Activated CD4-positive, alpha-beta memory T cell treated with anti-CD3 and anti-CD28 coated beads for 36 hours (primary cell): ENCODE data around the gene FOXE3. TPM values are rescaled to one million over a fixed set of nuclear protein-coding genes. Genes with fewer than 3 reads are reported as not detected.
A peak's percentile ranks its signal among the peaks of the same experiment; 100 is the strongest.

ENCODE experiments used
- CTCF ChIA-PET: fragments of 350-600 bp; sonication (Branson Sonifier 250); formaldehyde crosslinking; loops from one replicate; lab custom pipeline; 2021; ENCODE audit warnings: antibody characterized with exemption, inconsistent platforms; lab: Charles Lee
- POLR2A ChIA-PET: fragments of 350-600 bp; sonication (Branson Sonifier 250); formaldehyde crosslinking; loops from one replicate; lab custom pipeline; 2021; ENCODE audit warnings: antibody characterized with exemption; lab: Charles Lee
- DNase-seq: peaks from one replicate; pipeline ENCODE4 v3.0.0-alpha.2; 2020
- H3K27ac Mint-ChIP-seq: one replicate; pipeline ENCODE4 v1.8.0; 2021; ENCODE audit warnings: mixed read lengths
- H3K27me3 Mint-ChIP-seq: one replicate; pipeline ENCODE4 v1.8.0; 2021; ENCODE audit warnings: mixed read lengths
- H3K36me3 Mint-ChIP-seq: one replicate; pipeline ENCODE4 v1.8.0; 2021; ENCODE audit warnings: mixed read lengths
- H3K4me1 Mint-ChIP-seq: one replicate; pipeline ENCODE4 v1.8.0; 2021; ENCODE audit warnings: low read depth, mixed read lengths
- H3K4me3 Mint-ChIP-seq: one replicate; pipeline ENCODE4 v1.8.0; 2021; ENCODE audit warnings: mild to moderate bottlenecking, mixed read lengths
- H3K9me3 Mint-ChIP-seq: one replicate; pipeline ENCODE4 v1.8.0; 2021; ENCODE audit warnings: mixed read lengths
- intact Hi-C: fragments of 100-400 bp; cut with micrococcal nuclease; formaldehyde crosslinking; loops from one replicate; pipeline ENCODE4 v1.15.1; 2023
- total RNA-seq, 2 experiments: library from RNA; stranded (reverse); gene quantifications; one replicate each; pipeline ENCODE4 v1.2.3, GENCODE V29; 2021

Gene FOXE3
- total RNA-seq, 2 experiments from 2014 or later = not detected

DNA sequence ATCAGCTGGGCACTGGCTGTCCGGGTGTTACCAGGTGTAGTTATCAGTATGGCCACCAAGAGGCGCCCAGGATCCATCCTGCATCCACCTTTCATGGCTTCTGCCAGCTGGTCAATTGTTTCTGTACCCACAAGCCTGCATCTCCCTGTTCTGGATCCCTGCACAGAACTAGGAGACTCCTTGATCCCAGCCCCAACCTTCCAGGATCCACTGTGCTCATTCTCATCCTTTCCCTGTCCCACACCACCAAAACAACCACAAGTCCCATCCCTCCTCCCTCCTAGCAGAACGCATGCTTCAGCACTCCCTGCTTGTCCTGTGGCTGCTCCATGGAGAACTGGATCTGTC lies 27.2 kb upstream of the FOXE3 start:
- H3K9me3 Mint-ChIP-seq = no peaks in the 10 kb centered on the region
- no peaks in the 10 kb centered on the region for H3K4me1 Mint-ChIP-seq
- ChIA-PET CTCF (interaction anchor here (0.7 to 5.4 kb wide), 19 partner anchors 8 to 366 kb away, joined by 3 to 51 read pairs (median 6); partner anchors contain the start of gene FOXD2), POLR2A (interaction anchor here (1.0 kb wide), 1 partner anchor 9 kb away, joined by 3 read pairs; no protein-coding TSS in a partner anchor)
- no peaks in the 10 kb centered on the region for H3K36me3 Mint-ChIP-seq
- no peaks in the 10 kb centered on the region for H3K27me3 Mint-ChIP-seq
- H3K27ac Mint-ChIP-seq = no peak overlapping the region
- peak; percentile 71 for DNase-seq
- H3K4me3 Mint-ChIP-seq = no peak overlapping the region
- intact Hi-C loops = loop anchor here (2.0 kb wide), 3 partner anchors 48 to 338 kb away; no protein-coding TSS in a partner anchor

DNA sequence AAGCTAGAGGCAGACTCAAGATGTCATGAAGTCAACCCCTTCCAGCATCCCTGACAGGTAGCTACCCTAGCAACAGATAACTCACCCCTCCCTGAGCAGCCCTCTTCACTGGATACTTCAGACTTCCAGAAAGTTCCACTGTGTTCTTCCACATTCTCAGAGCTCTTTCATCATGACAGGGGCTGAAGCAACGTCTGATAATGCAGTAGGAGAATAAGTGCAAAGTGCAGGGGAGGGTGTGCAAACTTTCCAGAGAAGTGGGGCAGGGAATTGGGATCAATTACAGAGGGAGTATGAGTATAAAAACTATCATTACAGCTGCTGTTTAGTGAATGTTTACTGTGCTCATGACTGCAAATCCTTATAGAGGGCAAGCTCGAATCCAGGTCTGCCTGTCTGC lies 26.4 kb upstream of the FOXE3 start:
- no peaks in the 10 kb centered on the region for H3K36me3 Mint-ChIP-seq
- intact Hi-C loops = loop anchor here (2.0 kb wide), 3 partner anchors 47 to 337 kb away; no protein-coding TSS in a partner anchor
- POLR2A ChIA-PET = interaction anchor here (1.0 kb wide), 1 partner anchor 8 kb away, joined by 3 read pairs; no protein-coding TSS in a partner anchor
- H3K9me3 Mint-ChIP-seq = no peaks in the 10 kb centered on the region
- H3K4me1 Mint-ChIP-seq = no peaks in the 10 kb centered on the region
- CTCF ChIA-PET = interaction anchor here (0.6 to 5.4 kb wide), 11 partner anchors 16 to 365 kb away, joined by 3 to 51 read pairs (median 10); partner anchors contain the start of gene FOXD2
- H3K4me3 Mint-ChIP-seq = no peak overlapping the region
- DNase-seq = no peak
- H3K27me3 Mint-ChIP-seq = no peaks in the 10 kb centered on the region
- H3K27ac Mint-ChIP-seq = no peak overlapping the region

DNA sequence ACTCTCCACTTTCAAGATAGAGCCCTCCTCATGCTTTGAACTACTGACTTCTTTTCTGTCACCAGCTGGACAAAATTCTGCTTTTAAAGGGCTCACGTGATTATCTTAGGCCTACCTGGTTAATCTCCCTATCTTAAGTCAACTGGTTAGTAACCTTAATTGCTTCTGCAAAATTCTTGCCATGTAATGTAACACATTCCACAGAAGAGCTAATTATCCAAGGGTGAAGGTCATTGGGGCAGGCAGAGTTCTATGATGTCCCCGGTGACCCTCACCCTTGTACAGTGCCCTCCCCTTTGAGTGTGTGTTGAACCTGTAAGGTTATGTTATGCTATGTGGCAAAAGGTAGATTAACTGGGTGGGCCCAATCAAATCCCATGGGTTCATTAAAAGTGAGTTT lies 25.2 kb upstream of the FOXE3 start:
- intact Hi-C loops = no loop called here
- Mint-ChIP-seq H3K4me1 (no peaks in the 10 kb centered on the region), H3K4me3 (no peak overlapping the region), H3K36me3 (no peaks in the 10 kb centered on the region), H3K27me3 (peaks cover 2% of the 10 kb centered on the region), H3K27ac (no peak overlapping the region), H3K9me3 (no peaks in the 10 kb centered on the region)
- ChIA-PET CTCF (interaction anchor here (0.8 to 5.4 kb wide), 5 partner anchors 24 to 364 kb away, joined by 3 to 51 read pairs (median 10); no protein-coding TSS in a partner anchor), POLR2A (no interaction called here)
- DNase-seq = no peak

DNA sequence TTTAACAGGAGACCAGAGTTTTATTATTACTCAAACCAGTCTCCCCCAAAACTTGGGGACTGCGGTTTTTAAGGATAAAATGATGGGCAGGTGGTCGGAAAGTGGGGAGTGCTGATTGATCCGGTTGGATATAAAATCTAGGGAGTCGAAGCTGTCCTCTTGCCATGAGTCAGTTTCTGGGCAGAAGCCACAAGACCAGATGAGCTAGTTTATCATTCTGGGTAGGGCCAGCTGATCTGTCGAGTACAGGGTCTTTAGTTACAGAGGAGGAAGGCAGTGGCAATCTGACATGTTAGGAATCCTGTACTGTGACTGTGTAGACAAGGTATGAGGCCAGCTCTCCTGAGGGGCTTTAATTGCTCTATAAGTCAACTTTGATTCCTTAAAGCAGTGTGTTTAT lies 22.9 kb upstream of the FOXE3 start:
- H3K4me1 Mint-ChIP-seq = no peaks in the 10 kb centered on the region
- no peak overlapping the region for H3K27ac Mint-ChIP-seq
- ChIA-PET POLR2A (no interaction called here), CTCF (interaction anchor here (1.2 kb wide), 1 partner anchor 44 kb away, joined by 3 read pairs; the partner anchor contains the start of gene FOXD2)
- DNase-seq = no peak
- peaks cover 2% of the 10 kb centered on the region for H3K27me3 Mint-ChIP-seq
- no peaks in the 10 kb centered on the region for H3K9me3 Mint-ChIP-seq
- intact Hi-C loops = no loop called here
- no peaks in the 10 kb centered on the region for H3K36me3 Mint-ChIP-seq
- no peak overlapping the region for H3K4me3 Mint-ChIP-seq

DNA sequence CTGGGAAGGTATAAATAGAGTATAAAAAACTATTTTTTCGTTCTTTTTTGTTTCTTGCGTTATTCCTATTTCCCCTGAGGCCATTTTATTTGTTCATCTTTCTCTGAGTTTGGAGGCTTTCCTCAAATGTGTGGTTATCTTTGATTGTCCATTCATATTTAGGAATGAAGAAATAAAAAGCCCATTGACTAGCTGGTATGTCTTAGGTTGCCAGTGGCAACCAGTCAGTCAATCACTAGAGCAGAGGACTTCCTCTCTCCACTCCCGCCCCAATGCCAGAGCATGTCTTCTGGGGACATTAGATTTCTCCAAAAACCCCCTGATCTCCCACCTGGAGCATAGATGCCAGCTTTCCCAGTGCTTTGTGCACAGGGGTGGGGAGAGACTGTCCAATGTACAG lies 20.7 kb upstream of the FOXE3 start:
- no peaks in the 10 kb centered on the region for H3K9me3 Mint-ChIP-seq
- no peak overlapping the region for H3K4me3 Mint-ChIP-seq
- DNase-seq = no peak
- H3K36me3 Mint-ChIP-seq = no peaks in the 10 kb centered on the region
- intact Hi-C loops = no loop called here
- ChIA-PET CTCF (no interaction called here), POLR2A (no interaction called here)
- H3K27ac Mint-ChIP-seq = no peak overlapping the region
- H3K27me3 Mint-ChIP-seq = peaks cover 3% of the 10 kb centered on the region
- H3K4me1 Mint-ChIP-seq = no peaks in the 10 kb centered on the region

DNA sequence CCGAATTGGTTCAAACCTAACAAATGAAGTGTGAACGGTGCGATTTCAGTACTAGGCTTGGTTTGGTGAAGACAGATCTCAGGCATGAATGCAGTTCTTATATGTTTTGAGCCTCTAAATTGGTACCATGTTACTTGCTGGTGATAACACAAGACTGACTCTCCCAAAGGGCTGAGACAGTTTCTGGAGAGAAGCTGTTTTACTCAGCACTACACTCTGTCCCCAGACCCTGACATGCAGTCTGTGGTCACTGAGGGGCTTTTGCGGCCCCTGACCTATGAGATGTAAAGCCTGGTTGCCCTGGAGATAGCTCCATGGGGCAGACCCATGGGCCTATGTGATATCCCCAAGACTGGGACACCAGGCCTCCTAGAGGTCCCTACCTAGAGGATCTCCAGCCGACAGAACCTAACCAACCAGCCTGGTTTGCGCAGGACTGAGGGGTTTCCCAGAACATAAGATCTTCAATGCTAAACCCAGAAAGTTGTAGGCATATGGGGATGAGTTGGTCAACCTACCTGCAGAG lies 19.4 kb upstream of the FOXE3 start:
- intact Hi-C loops = no loop called here
- ChIA-PET CTCF (interaction anchor here (0.9 to 2.1 kb wide), 5 partner anchors 8 to 313 kb away, joined by 3 to 9 read pairs (median 4); no protein-coding TSS in a partner anchor), POLR2A (no interaction called here)
- H3K27ac Mint-ChIP-seq = no peak overlapping the region
- no peaks in the 10 kb centered on the region for H3K4me1 Mint-ChIP-seq
- H3K36me3 Mint-ChIP-seq = no peaks in the 10 kb centered on the region
- no peak overlapping the region for H3K4me3 Mint-ChIP-seq
- H3K9me3 Mint-ChIP-seq = no peaks in the 10 kb centered on the region
- peaks cover 3% of the 10 kb centered on the region for H3K27me3 Mint-ChIP-seq
- no peak for DNase-seq

DNA sequence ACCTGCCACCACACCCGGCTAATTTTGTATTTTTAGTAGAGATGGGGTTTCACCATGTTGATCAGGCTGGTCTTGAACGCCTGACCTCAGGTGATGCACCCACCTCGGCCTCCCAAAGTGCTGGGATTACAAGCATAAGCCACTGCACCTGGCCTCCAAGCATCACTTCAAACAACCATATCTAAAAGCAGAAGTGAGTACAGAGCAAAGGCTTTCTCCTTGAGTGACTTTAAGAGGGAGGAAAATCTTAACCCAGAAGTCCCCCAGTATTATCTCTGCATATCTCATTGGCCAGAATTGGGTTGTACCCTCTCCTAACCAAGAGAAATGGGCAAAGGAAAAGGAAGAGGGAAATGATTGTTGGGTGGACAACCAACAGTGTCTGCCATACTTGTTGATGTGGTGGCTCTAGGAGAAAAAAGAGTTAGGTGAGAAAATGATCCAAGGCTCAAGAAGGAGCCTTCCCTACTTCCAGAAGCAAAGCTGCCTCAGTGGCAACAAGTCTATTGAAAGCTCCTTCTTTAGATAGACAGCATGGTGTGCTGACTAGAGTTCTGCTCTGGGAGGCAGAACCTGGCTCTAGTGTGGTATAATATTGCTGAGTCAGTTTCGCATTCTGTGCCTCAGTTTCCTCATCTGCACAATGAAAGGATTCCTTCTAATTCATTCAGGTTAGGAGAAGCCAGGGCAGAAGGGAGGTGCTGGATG lies 16.8 kb upstream of the FOXE3 start:
- Mint-ChIP-seq H3K36me3 (no peaks in the 10 kb centered on the region), H3K27ac (no peak overlapping the region), H3K27me3 (peaks cover 6% of the 10 kb centered on the region), H3K4me1 (no peaks in the 10 kb centered on the region), H3K9me3 (no peaks in the 10 kb centered on the region), H3K4me3 (no peak overlapping the region)
- intact Hi-C loops = no loop called here
- POLR2A ChIA-PET = no interaction called here
- CTCF ChIA-PET = interaction anchor here (1.5 kb wide), 1 partner anchor 38 kb away, joined by 3 read pairs; the partner anchor contains the start of gene FOXD2
- DNase-seq = no peak

DNA sequence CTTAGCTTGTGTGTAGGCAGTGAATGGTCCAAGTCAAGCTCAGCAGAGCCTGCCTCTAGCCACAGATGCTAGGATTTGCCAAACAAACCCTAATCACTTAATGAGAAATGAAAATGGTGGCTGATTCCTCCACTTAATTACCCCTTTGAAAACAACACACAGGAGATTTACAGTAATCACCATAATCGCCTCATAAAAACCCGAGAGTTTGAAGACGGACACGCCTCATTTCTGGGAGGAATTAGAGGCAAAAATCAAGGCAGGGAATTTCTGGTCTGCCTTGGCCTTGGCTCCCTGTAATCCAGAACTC lies 16.3 kb upstream of the FOXE3 start:
- H3K4me1 Mint-ChIP-seq = no peaks in the 10 kb centered on the region
- H3K4me3 Mint-ChIP-seq = no peak overlapping the region
- intact Hi-C loops = no loop called here
- H3K9me3 Mint-ChIP-seq = no peaks in the 10 kb centered on the region
- DNase-seq = no peak
- peaks cover 6% of the 10 kb centered on the region for H3K27me3 Mint-ChIP-seq
- CTCF ChIA-PET = no interaction called here
- H3K36me3 Mint-ChIP-seq = no peaks in the 10 kb centered on the region
- POLR2A ChIA-PET = no interaction called here
- H3K27ac Mint-ChIP-seq = no peak overlapping the region

DNA sequence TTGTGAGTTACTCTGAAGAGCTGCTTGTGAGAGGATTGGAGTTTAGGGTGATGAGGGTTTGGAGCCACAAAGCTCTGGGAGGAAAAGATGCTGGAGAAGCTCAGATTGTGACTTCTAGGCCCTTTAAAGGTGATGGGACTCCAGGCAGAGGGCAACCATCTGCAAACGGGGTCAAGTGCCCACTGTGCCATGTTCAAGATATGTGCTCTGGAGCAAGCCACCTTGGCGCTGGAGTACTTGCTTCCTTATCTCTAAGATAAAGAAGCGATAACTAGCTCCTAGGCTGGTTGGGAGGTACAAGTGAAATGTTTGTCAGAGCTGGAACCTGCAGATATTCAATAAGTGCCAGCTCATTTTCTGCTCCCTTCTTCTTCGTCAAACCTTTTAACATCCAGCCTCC lies 14.3 kb upstream of the FOXE3 start:
- POLR2A ChIA-PET = no interaction called here
- Mint-ChIP-seq H3K27me3 (peaks cover 8% of the 10 kb centered on the region), H3K9me3 (no peaks in the 10 kb centered on the region), H3K4me1 (no peaks in the 10 kb centered on the region), H3K36me3 (no peaks in the 10 kb centered on the region), H3K27ac (no peak overlapping the region), H3K4me3 (no peak overlapping the region)
- CTCF ChIA-PET = interaction anchor here (1.0 to 1.1 kb wide), 3 partner anchors 14 to 223 kb away, joined by 3 read pairs; partner anchors contain the start of gene FOXD2
- no peak for DNase-seq
- intact Hi-C loops = no loop called here

DNA sequence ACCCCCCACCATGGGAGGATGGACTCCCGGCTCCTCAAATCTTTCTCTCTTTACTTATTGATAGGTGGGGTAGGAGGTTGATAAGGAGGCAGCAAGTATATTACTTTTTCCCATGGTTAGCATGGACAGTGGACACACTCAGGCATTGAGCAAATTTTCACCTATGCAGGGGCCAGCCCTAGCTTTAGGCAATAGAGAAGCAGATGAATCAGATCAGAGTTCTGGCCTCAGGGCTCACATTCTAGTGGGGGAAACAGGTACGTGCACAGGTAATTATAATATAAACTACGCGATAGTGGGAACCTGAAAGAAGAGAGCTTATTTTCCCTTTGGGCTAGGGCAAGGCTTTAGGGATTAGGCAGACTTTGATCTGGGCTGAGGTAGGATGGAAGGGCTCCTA lies 13.5 kb upstream of the FOXE3 start:
- CTCF ChIA-PET = interaction anchor here (1.0 to 1.1 kb wide), 2 partner anchors 15 to 224 kb away, joined by 3 read pairs; no protein-coding TSS in a partner anchor
- H3K4me3 Mint-ChIP-seq = no peak overlapping the region
- POLR2A ChIA-PET = no interaction called here
- H3K36me3 Mint-ChIP-seq = no peaks in the 10 kb centered on the region
- no peaks in the 10 kb centered on the region for H3K9me3 Mint-ChIP-seq
- H3K27ac Mint-ChIP-seq = no peak overlapping the region
- H3K4me1 Mint-ChIP-seq = no peaks in the 10 kb centered on the region
- intact Hi-C loops = no loop called here
- H3K27me3 Mint-ChIP-seq = peaks cover 8% of the 10 kb centered on the region
- DNase-seq = no peak

DNA sequence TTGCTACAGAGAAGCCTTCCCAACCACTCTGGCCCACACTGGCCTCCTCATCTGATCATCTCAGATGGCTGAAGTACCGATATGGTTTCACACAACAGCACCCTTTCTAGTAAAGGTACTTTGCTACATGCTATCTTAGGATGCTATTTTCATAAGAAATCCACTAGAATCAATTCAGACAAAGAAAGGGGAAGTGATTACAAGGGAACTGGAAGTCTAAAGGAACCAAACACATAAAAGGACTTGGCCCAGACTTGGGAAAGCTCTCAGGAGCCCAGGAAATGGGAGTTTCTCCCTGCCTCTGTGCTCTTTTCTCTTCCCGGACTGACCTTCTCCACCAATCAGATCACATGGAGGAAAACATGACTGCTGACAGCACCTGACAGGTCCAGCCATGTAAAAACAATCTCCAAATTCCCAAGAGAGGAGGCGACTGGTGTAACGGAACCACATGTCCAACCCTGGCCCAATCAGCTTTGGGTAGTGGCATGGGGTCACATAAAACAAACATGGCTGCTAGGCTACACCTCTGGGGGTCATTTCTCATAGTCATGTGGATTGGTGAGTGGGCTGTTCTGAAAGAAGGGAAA lies 12.7 kb upstream of the FOXE3 start:
- H3K27ac Mint-ChIP-seq = no peak overlapping the region
- H3K4me1 Mint-ChIP-seq = no peaks in the 10 kb centered on the region
- peaks cover 8% of the 10 kb centered on the region for H3K27me3 Mint-ChIP-seq
- no peaks in the 10 kb centered on the region for H3K36me3 Mint-ChIP-seq
- no peaks in the 10 kb centered on the region for H3K9me3 Mint-ChIP-seq
- CTCF ChIA-PET = no interaction called here
- DNase-seq = no peak
- intact Hi-C loops = no loop called here
- POLR2A ChIA-PET = no interaction called here
- H3K4me3 Mint-ChIP-seq = no peak overlapping the region

DNA sequence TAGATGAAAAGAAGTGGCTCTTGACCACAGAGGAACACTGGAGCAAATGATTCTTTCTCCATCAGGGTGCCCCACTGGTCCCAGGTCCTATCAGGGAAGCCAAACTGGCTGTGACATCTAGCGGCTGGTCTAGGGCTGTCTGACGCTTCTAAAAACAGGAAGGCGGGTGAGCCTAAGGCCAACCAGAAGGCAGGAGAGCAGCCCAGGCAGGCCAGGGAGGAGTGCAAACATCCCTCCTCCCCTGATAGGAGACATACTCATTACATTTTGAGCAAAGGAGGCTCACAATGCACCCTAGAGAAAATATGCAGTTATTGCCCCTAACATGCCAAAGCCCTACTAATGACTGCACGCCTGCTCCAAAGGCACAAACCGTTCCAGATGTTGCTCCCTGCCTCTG lies 10.4 kb upstream of the FOXE3 start:
- Mint-ChIP-seq H3K4me3 (no peak overlapping the region), H3K9me3 (no peaks in the 10 kb centered on the region), H3K36me3 (no peaks in the 10 kb centered on the region), H3K27me3 (peaks cover 6% of the 10 kb centered on the region), H3K4me1 (no peaks in the 10 kb centered on the region), H3K27ac (no peak overlapping the region)
- DNase-seq = no peak
- intact Hi-C loops = no loop called here
- ChIA-PET CTCF (interaction anchor here (0.7 to 1.9 kb wide), 2 partner anchors 17 to 23 kb away, joined by 4 to 6 read pairs; no protein-coding TSS in a partner anchor), POLR2A (no interaction called here)
